SHP77 treated with DMSO at 0.1 percent for 48 hours (cell line): Measurements from ENCODE around the gene VTI1A.

ENCODE experiments used
- DNase-seq: peaks from one replicate; lab custom pipeline; 2025; lab: John Stamatoyannopoulos, UW

Gene VTI1A

GRCh38 chr10:112679392-112679791 is 232.4 kb downstream of the VTI1A start:
- no peak for DNase-seq

DNA sequence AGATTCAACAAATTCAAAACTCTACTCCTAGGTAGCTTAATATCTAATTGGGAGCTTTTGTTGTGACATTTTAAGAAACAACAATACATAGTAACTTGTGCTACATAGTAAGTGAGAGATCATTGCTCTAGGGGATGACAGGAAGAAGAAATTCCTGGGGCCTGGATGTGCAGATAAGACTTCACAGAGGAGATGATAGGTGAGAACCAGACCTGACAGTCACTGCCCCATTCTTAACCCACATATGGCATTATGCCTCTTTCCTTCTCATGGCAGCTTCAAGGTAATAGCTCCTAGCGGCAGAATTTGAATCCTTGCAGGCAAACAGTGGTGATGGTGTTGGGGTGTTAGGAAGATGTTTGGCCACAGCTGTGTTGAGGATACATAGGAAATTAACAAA is 233.6 kb downstream of the VTI1A start:
- no peak for DNase-seq

GRCh38 chr10:112687647-112688046 is 240.6 kb downstream of the VTI1A start:
- DNase-seq, result no peak

- DNase-seq, result no peak
Measured at GRCh38 chr10:112689327-112690072, 242.5 kb downstream of the VTI1A start.

DNA sequence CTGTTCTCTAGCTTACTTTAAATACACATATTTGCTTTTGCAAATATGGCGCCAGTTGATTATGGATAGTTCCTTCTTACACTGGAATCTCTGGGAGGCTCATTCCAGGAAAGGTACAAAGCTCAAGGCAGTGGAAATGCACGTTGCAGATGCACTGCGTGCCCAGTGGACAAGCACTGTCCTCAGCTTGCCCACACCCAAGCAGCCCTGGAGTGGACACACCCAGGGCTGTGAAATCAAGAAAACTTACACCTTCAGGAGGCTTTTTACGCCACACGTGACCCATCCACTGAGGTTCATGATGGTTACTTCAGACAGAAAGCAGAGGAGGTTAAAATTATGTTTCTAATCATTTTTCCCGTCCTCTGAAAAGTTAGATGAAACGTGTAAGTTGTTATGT is 248.5 kb downstream of the VTI1A start:
- DNase-seq, result no peak

DNA sequence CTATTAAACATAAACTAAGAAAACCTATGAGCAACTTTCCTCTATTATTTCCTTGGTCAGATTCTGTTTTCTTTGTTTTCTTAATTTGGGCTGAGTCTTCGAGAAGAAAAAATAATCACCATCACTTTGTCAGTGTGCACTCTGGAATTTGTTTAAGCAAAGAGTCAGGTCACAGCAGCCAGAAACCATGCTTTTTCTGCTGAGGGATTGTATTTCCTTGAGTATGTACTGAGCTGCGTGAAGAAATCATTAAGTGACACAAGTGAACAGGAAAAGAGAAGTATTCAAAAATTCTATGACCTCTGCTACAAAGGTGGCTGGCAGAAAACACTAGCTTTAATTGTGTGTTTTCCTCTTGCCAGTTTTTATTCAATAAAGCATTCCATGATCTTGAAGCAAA is 249.6 kb downstream of the VTI1A start:
- no peak for DNase-seq

GRCh38 chr10:112698133-112698817 is 251.3 kb downstream of the VTI1A start:
- DNase-seq, result no peak

DNA sequence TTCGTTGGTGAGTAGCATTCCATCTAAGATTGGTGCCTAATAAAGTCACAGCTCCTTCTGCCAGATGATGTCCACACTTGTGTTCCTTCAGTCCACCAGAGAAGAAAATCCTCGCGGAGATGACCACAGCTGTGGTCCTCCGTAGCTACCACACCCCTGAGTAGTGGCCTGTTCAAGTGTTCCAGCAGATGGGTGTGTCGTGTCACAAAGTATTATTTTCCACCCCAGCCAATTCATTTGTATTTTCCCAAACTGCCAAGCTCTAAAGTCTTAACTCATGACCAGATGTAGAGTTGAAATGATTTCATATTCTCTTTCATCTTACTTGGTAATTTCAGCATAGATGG is 251.8 kb downstream of the VTI1A start:
- no peak for DNase-seq

DNA sequence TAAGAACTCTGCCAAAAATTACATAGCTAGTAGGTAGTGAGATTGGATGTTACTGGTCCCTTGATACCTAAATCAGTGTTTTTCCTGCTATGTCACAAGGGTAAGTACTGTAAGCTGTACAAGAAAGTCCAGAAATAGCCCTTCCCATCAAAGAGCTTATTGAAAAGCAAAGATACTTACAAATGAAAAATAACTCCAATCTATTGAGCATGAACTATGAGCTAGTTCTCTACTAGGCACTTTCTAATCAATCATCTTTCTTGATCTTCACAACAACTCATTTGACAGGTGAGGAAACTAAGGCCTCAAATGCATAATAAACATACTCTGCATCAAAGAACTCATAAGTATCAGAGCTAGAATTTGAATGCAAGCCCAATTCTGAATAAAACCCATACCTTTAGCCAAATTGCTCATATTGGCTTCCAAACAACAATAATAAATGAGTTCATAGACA is 253.2 kb downstream of the VTI1A start:
- DNase-seq, result no peak

GRCh38 chr10:112701211-112701877 is 254.3 kb downstream of the VTI1A start:
- no peak for DNase-seq

DNA sequence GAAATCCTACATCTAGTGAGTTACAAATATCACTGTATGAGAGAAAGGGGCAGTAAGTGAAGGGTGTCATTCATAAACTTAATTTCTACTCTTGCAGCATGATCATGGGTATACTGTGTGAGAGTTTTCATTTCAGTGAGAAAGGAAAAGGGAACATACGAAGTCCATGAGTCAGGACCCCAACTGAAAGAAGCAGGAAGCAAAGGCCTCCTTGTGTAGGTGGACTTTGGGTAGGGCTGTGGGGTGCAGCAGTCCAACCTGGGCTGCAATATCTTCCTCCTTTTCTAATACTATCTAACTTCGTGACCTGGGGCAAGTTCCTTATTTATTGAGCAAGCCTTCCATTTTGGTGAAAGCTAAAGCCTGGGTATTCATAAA is 254.9 kb downstream of the VTI1A start:
- DNase-seq, result no peak

DNA sequence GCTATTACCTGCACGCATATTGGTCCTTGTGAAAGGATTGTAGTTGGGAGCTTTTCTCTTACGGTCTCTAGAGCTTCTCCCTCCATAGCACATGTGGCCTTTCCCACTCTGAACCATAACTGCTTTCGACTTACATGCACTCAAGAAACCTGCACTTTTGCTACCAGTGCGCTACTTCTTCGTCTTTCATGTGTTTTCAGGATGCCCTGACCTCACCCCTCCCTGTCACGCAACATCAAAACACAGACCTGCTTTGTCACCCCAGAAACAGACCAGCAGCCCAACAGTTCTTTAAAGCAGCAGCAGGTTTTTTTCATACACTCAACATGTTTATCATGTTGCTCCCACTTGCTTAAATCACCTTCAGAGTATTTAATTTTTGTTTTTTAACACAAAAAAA is 259.6 kb downstream of the VTI1A start:
- DNase-seq, result no peak

DNA sequence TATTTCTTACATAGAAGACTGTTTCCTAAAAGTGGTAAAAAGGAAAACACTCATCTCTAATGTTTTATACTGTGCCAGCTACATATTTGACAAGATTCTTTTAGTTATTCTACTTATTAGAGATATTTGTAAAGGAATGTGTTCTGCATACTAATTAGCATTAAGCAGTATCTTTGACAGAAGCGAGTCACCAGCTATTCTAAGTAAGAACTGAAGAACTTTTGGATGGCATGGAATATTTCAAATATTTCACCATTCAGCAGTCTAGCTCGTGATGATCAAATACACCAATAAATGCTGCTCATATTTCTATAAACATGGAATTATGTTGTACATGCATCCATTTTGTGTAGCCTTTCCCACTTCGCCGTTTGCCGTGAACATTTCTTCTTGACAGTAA is 261.4 kb downstream of the VTI1A start:
- no peak for DNase-seq

- no peak for DNase-seq
Measured at GRCh38 chr10:112710528-112710927, 263.5 kb downstream of the VTI1A start.

GRCh38 chr10:112711366-112711765 is 264.4 kb downstream of the VTI1A start:
- DNase-seq, result no peak

DNA sequence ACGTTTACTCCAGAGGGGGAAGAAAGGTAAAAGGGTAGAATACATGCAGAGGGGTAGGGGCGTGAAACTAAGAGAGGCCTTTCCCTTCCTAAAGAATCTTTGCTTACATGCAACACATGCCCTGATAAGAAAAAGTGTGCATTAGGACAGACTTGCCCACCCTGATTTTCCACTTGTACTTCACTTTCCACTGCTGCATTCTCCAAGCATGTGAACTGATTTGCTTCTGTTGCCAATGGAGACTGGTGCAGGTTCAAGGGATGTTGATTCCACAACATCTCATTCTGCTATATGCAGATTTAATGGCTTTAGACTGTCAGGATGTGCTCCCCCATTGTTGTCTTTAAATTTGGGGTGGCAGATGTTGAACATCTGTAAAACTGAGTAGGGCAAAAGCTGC is 265.5 kb downstream of the VTI1A start:
- DNase-seq, result no peak

DNA sequence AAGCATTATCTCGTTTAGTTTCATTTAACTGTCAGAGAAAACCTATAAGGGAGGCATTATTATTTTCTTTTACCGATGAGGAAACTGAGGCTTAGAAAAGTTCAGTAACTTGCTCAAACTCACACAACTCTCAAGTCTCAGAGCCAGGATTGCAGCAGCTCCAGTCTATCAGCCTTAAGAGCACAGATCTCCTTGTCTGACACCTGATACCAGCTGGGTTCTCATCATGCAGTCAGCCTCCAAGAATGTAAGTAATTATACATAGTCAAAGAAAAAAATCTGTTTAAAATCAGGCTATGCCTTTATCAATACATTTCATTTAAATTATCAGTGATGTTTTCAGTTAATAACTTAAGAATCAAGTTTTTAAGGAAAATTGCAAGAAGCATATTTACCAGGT is 266.4 kb downstream of the VTI1A start:
- no peak for DNase-seq

DNA sequence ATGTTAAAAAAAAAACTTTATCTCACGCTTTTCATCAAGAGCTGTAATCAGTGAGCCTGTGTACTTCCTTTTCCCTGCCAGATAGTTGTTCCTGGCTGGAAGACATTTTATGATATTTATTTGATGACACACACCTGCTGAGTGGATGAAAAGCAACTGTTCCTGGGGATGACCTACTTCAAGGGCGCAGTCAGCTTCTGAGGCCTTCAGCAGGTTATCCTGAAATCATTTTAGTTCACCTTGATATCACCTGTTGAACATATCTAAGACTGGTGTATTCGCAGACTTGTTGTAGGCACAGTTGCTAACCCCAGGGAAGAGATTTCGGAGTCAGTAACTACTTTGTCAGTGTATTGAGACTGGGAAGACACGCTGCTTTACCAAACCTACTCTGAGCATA is 268.6 kb downstream of the VTI1A start:
- no peak for DNase-seq

GRCh38 chr10:112716076-112716475 is 269.1 kb downstream of the VTI1A start:
- no peak for DNase-seq

DNA sequence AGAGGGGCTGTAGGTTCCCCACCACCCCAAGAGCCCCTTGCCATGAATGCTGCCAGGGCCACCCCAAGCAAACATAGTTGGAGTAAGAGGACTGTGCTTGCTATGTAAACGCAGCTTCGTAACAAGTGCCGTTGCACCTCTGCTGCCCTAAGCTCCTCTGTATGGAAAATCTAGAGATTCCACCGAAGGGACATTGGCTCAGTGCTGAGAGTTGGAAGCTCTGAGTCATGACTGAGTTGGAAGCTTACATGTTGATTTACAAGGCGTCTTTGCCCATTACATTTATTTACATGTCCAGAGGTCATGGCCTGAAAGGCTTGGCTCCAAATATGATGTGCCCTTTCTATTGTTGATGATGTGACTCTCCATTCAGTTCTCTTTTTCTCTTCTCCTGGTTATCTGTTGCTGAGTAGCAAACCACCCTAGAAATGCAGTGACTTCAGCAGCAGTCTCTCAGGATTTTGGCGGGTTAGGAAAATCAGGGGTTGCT is 270.0 kb downstream of the VTI1A start:
- DNase-seq, result no peak

- DNase-seq, result no peak
Measured at GRCh38 chr10:112720178-112720577, 273.2 kb downstream of the VTI1A start.

DNA sequence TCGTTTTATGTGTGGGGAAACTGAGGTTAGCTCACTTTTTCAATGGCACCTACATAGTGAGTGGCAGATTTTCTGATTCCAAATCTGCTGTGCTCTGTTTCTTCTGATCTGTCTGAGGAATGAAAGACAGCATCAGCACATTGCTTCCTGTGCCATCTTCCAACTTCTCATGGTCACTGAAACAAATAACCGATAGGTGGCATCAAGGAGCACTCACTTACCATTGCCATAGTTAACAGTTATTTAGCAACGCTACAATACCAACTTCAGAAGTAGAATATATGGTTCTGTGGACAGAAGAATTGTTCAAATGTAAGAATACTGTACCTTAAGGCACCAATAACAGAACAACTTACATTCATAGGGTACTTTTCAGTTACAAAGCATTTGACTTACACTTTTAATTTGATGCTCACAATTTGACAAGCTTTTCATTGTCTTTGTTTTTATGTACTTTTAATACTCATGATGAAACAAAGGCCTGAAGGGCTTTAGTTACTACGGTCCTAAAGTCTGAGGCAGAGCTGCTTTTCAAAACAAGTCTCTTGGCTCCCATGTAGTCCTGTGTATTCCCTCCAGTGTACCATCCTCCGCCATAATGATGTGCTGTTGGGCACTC is 274.2 kb downstream of the VTI1A start:
- DNase-seq, result no peak

DNA sequence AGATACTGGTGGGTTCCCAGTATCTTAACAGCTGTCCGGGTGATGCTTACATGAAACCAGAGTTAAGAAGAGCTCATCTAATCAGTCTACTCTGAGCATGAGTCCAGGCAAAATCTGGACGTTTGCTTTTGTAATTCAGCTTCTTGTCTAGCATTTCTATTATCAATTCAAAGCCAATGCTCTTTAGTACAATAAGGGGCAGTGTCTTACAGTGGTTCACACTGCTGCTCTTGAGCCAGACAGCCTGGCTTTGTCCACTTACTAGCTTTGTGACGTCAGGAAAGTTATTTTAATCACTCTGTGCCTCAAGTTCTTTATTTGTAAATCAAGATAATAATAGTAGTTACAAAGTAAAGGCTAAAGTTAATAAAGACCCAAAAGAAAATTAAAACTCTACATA is 275.7 kb downstream of the VTI1A start:
- no peak for DNase-seq
